ENCODE data around the gene CTU2. TPM values are rescaled to one million over a fixed set of nuclear protein-coding genes. Genes with fewer than 3 reads are reported as not detected.

The CTU2 gene
- total and polyA plus RNA-seq, 2 donors (not counting 1 experiment from before 2014, with no cell fraction given), result 18.4 to 23.7 TPM

Other genes starting within 250 kb of the CTU2 start
- 74.2 and 84.1 TPM in 2 replicates for gene ZC3H18, start 136.1 kb upstream of the CTU2 start, total RNA-seq
- gene ZC3H18, start 136.1 kb upstream of the CTU2 start, polyA plus RNA-seq, result 40.4 and 63.5 TPM in 2 replicates
- 1.4 and 1.5 TPM in 2 replicates for gene IL17C, start 67.9 kb upstream of the CTU2 start, total RNA-seq
- 1.3 and 3.5 TPM in 2 replicates for gene IL17C, start 67.9 kb upstream of the CTU2 start, polyA plus RNA-seq
- 698 and 701 TPM in 2 replicates for gene CYBA, start 55.5 kb upstream of the CTU2 start, total RNA-seq
- 1,091 and 1,336 TPM in 2 replicates for gene CYBA, start 55.5 kb upstream of the CTU2 start, polyA plus RNA-seq
- 84.5 and 95.4 TPM in 2 replicates for gene MVD, start 43.4 kb upstream of the CTU2 start, total RNA-seq
- gene MVD, start 43.4 kb upstream of the CTU2 start, polyA plus RNA-seq, result 40.9 and 49.4 TPM in 2 replicates
- gene SNAI3, start 20.0 kb upstream of the CTU2 start, total RNA-seq, result 8.2 and 8.8 TPM in 2 replicates
- gene SNAI3, start 20.0 kb upstream of the CTU2 start, polyA plus RNA-seq, result 3.7 and 6.5 TPM in 2 replicates
- 64.1 and 75.8 TPM in 2 replicates for gene RNF166, start 95 bp upstream of the CTU2 start, total RNA-seq
- 65.0 and 94.1 TPM in 2 replicates for gene RNF166, start 95 bp upstream of the CTU2 start, polyA plus RNA-seq
- 108 and 118 TPM in 2 replicates for gene PIEZO1, start 78.7 kb downstream of the CTU2 start, total RNA-seq
- gene PIEZO1, start 78.7 kb downstream of the CTU2 start, polyA plus RNA-seq, result 331 and 354 TPM in 2 replicates
- gene CDT1, start 97.3 kb downstream of the CTU2 start, total RNA-seq, result 0.27 and 1.3 TPM in 2 replicates
- 0.36 and 0.48 TPM in 2 replicates for gene CDT1, start 97.3 kb downstream of the CTU2 start, polyA plus RNA-seq
- gene APRT, start 105.4 kb downstream of the CTU2 start, total RNA-seq, result 111 and 124 TPM in 2 replicates
- gene APRT, start 105.4 kb downstream of the CTU2 start, polyA plus RNA-seq, result 121 and 161 TPM in 2 replicates
- 68.4 and 81.3 TPM in 2 replicates for gene GALNS, start 150.4 kb downstream of the CTU2 start, total RNA-seq
- 45.5 and 62.1 TPM in 2 replicates for gene GALNS, start 150.4 kb downstream of the CTU2 start, polyA plus RNA-seq
- gene TRAPPC2L, start 150.6 kb downstream of the CTU2 start, total RNA-seq, result 55.5 and 65.1 TPM in 2 replicates
- gene TRAPPC2L, start 150.6 kb downstream of the CTU2 start, polyA plus RNA-seq, result 29.7 and 33.5 TPM in 2 replicates
- 0.68 and 0.84 TPM in 2 replicates for gene PABPN1L, start 160.2 kb downstream of the CTU2 start, total RNA-seq
- 0.21 and 0.84 TPM in 2 replicates for gene PABPN1L, start 160.2 kb downstream of the CTU2 start, polyA plus RNA-seq